Vagina (tissue), 2 donors: ENCODE data around the gene BACE1. TPM values are rescaled to one million over a fixed set of nuclear protein-coding genes. Genes with fewer than 3 reads are reported as not detected.
"Not testable (repeated sequence)": the region's sequence is repeated elsewhere in the genome, so short reads cannot be mapped to it uniquely, and the experiment has no call there.

Source experiments
- DNase-seq, 2 donors: peaks; one replicate each; pipeline ENCODE4 v3.0.0-alpha.2; 2017; ENCODE audit errors: extremely low spot score in 2 of 2
- H3K27ac ChIP-seq: fragments of 200-600 bp; sonication (generic); one replicate; pipeline ENCODE4 v1.5.1; 2019
- H3K27me3 ChIP-seq: fragments of 200-600 bp; sonication (generic); one replicate; pipeline ENCODE4 v1.5.1; 2019
- H3K36me3 ChIP-seq, 2 donors: fragments of 200-600 bp; sonication (generic); one replicate each; pipeline ENCODE4 v1.5.1; 2017 to 2019
- H3K4me1 ChIP-seq: fragments of 200-600 bp; sonication (generic); one replicate; pipeline ENCODE4 v1.5.1; 2019
- H3K4me3 ChIP-seq, 2 donors: fragments of 200-600 bp; sonication (generic); 1 replicate in 1 of 2; 2 replicates in 1 of 2; pipeline ENCODE4 v1.5.1; 2016 to 2019
- H3K9me3 ChIP-seq: fragments of 200-600 bp; sonication (generic); one replicate; pipeline ENCODE4 v1.5.1; 2019
- POLR2A ChIP-seq, 2 donors: fragments of 450-650 bp; IDR thresholded peaks; one replicate each; pipeline ENCODE4 v1.6.1; 2017; ENCODE audit warnings: antibody characterized with exemption in 2 of 2, mild to moderate bottlenecking in 2 of 2, moderate library complexity in 2 of 2
- POLR2AphosphoS5 ChIP-seq, 2 donors: sonication (generic); formaldehyde crosslinking; IDR thresholded peaks; one replicate each; pipeline ENCODE4 v1.9.0; 2017; ENCODE audit warnings: antibody characterized with exemption in 2 of 2, mild to moderate bottlenecking in 2 of 2, low read depth in 1 of 2; ENCODE audit not compliant: insufficient read depth in 1 of 2
- intact Hi-C: fragments of 100-400 bp; cut with DNase I; formaldehyde crosslinking; loops from one replicate; pipeline ENCODE4 v1.15.1; 2023
- total RNA-seq: library from RNA; depleted of rRNA; stranded (reverse); fragments of >200 nt; gene quantifications from one replicate; pipeline ENCODE4 v1.2.3, GENCODE V29; 2016
- TF ChIP-seq, protein P1 (sequence below), 3 experiments: fragments of 450-650 bp in 2 of 3; fragments of 200-600 bp in 1 of 3; sonication (generic) in 1 of 3; IDR thresholded peaks; one replicate each; pipeline ENCODE4 v1.5.1; 2017 to 2019; ENCODE audit warnings: antibody characterized with exemption in 3 of 3, mild to moderate bottlenecking in 2 of 3, moderate library complexity in 2 of 3

The BACE1 gene
- total RNA-seq, 1 donor from 2014 or later: 25.8 TPM

DNA sequence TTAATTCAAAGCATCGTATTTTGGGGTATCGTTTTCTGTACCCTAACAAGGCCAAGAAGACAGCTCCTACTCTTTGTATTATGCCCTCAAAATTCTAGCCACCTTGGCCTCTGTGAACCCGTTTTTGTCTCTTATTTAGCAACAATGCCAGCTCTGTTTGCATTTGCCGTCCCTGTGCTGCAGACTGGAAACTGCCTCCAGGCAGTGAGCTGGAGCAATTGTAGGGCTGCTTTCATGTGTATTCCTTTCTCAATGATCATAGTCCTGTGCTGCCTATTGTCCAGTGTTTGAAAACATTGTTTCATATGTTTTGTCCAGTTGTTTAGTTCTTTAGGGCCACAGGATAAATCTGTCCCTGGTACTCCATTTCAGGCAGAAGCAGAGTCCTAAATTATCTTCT is 44.8 kb downstream of the BACE1 start:
- intact Hi-C loops: no loop called here
- Histone ChIP-seq H3K9me3 (no peaks in the 10 kb centered on the region), H3K36me3 (peaks cover 0 to 2% of the 10 kb centered on the region in 2 donors), H3K4me1 (no peaks in the 10 kb centered on the region), H3K27me3 (no peaks in the 10 kb centered on the region), H3K27ac (no peak overlapping the region), H3K4me3 (no peak overlapping the region)
- DNase-seq: no peak
- TF ChIP-seq, protein P1, sequence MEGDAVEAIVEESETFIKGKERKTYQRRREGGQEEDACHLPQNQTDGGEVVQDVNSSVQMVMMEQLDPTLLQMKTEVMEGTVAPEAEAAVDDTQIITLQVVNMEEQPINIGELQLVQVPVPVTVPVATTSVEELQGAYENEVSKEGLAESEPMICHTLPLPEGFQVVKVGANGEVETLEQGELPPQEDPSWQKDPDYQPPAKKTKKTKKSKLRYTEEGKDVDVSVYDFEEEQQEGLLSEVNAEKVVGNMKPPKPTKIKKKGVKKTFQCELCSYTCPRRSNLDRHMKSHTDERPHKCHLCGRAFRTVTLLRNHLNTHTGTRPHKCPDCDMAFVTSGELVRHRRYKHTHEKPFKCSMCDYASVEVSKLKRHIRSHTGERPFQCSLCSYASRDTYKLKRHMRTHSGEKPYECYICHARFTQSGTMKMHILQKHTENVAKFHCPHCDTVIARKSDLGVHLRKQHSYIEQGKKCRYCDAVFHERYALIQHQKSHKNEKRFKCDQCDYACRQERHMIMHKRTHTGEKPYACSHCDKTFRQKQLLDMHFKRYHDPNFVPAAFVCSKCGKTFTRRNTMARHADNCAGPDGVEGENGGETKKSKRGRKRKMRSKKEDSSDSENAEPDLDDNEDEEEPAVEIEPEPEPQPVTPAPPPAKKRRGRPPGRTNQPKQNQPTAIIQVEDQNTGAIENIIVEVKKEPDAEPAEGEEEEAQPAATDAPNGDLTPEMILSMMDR (IDR thresholded peaks at IDR 0.05): no peak
- TF ChIP-seq POLR2A (IDR thresholded peaks at IDR 0.05) (no peak), POLR2AphosphoS5 (IDR thresholded peaks at IDR 0.05; ENCODE audit: insufficient read depth in 1 of 2, low read depth in 1 of 2) (no peak)

DNA sequence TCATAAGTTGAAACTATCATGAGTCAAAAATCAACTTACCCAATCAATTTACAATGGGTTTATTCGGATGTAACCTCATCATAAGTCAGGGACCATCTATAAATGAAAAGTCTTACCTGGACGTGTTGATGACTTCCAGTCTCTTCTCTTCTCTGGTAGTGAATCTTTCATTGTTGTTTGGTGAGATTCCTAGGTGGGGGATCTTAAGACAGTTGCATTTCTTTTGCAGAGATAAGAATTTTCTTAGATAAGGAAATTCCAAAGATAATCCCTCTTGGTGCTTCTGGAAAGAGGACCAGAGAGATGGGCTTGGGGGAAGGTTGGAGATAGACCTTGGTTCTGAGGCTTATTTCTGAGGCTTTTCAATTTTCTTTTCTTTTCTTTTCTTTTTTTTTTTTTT is 46.2 kb downstream of the BACE1 start:
- Histone ChIP-seq H3K9me3 (no peaks in the 10 kb centered on the region), H3K27me3 (no peaks in the 10 kb centered on the region), H3K36me3 (peaks cover 0 to 3% of the 10 kb centered on the region in 2 donors), H3K27ac (no peak overlapping the region), H3K4me3 (no peak overlapping the region), H3K4me1 (no peaks in the 10 kb centered on the region)
- TF ChIP-seq, protein P1 (IDR thresholded peaks at IDR 0.05): no peak
- no peak for TF ChIP-seq POLR2AphosphoS5 (IDR thresholded peaks at IDR 0.05; ENCODE audit: insufficient read depth in 1 of 2, low read depth in 1 of 2)
- no peak for TF ChIP-seq POLR2A (IDR thresholded peaks at IDR 0.05)
- no peak for DNase-seq
- intact Hi-C loops: no loop called here

- intact Hi-C loops: no loop called here
- Histone ChIP-seq H3K27me3 (no peaks in the 10 kb centered on the region), H3K27ac (no peak overlapping the region), H3K4me3 (no peak overlapping the region), H3K9me3 (no peaks in the 10 kb centered on the region), H3K4me1 (no peaks in the 10 kb centered on the region), H3K36me3 (peaks cover 0 to 3% of the 10 kb centered on the region in 2 donors)
- no peak for DNase-seq
- no peak for TF ChIP-seq POLR2A (IDR thresholded peaks at IDR 0.05)
- TF ChIP-seq, protein P1 (IDR thresholded peaks at IDR 0.05): no peak
- TF ChIP-seq POLR2AphosphoS5 (IDR thresholded peaks at IDR 0.05; ENCODE audit: insufficient read depth in 1 of 2, low read depth in 1 of 2): no peak
These were observed 50.3 kb downstream of the BACE1 start for GRCh38 chr11:117265745-117266144.

GRCh38 chr11:117264624-117265323 is 51.3 kb downstream of the BACE1 start:
- H3K36me3 ChIP-seq, H3K4me3 ChIP-seq, H3K9me3 ChIP-seq, H3K27ac ChIP-seq, intact Hi-C loops, H3K4me1 ChIP-seq, H3K27me3 ChIP-seq, DNase-seq: not testable (repeated sequence)

GRCh38 chr11:117259417-117259816 is 56.6 kb downstream of the BACE1 start:
- DNase-seq: no peak
- Histone ChIP-seq H3K27me3 (no peaks in the 10 kb centered on the region), H3K27ac (no peak overlapping the region), H3K9me3 (no peaks in the 10 kb centered on the region), H3K4me1 (no peaks in the 10 kb centered on the region), H3K36me3 (no peaks in the 10 kb centered on the region), H3K4me3 (no peak overlapping the region)
- intact Hi-C loops: no loop called here
- TF ChIP-seq POLR2AphosphoS5 (IDR thresholded peaks at IDR 0.05; ENCODE audit: insufficient read depth in 1 of 2, low read depth in 1 of 2) (no peak), POLR2A (IDR thresholded peaks at IDR 0.05) (no peak)
- TF ChIP-seq, protein P1 (IDR thresholded peaks at IDR 0.05): no peak
